ENCODE data around the gene PRDX6.
"Not testable (repeated sequence)": the region's sequence is repeated elsewhere in the genome, so short reads cannot be mapped to it uniquely, and the experiment has no call there.

The PRDX6 gene, protein sequence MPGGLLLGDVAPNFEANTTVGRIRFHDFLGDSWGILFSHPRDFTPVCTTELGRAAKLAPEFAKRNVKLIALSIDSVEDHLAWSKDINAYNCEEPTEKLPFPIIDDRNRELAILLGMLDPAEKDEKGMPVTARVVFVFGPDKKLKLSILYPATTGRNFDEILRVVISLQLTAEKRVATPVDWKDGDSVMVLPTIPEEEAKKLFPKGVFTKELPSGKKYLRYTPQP
- 44.5 reads per million, percentile 65 among the genes with 10 or more reads in this experiment for total RNA-seq

GRCh38 chr1:173477286-173478093 is at the start of gene PRDX6:
Gene PRDX6 (plus strand): TSS chr1:173477335. CDS start chr1:173477398, 63 bp downstream.
- peak; percentile 81 for DNase-seq

GRCh38 chr1:173429471-173430402 is 47.4 kb upstream of the PRDX6 start:
- DNase-seq, result peak; percentile 39

DNA sequence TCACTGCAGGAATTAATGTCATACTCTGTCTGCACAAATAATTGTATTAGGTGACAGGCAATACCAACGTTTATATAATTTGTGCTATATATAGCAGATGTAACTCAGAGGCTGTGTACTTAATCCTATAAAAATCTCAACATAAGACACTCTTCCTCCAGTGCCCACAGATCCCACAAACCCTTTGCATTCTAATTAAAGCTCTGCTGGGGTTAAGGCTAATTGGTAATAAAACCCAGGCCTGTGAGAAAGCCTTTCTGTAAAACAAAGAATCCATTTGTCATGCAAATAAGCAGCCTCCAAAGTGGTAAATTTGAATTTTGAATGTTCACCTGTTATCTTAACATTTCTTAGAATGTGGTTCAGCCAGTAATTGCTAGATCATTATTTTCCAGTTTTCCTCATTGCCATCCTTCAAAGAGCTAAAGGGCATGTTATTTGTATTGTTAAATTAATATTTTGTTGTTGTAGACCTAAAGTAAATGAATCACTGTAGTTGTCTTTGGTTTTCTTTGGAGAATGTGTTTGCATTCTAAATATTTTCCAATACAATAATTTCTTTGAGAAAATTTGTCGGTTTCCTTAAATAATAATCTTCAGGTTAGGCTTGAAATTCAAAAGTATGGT is 46.3 kb upstream of the PRDX6 start:
- no peak for DNase-seq

GRCh38 chr1:173431304-173432045 is 45.7 kb upstream of the PRDX6 start:
- DNase-seq, result peak; percentile 85

GRCh38 chr1:173432331-173432730 is 44.8 kb upstream of the PRDX6 start:
- no peak for DNase-seq

DNA sequence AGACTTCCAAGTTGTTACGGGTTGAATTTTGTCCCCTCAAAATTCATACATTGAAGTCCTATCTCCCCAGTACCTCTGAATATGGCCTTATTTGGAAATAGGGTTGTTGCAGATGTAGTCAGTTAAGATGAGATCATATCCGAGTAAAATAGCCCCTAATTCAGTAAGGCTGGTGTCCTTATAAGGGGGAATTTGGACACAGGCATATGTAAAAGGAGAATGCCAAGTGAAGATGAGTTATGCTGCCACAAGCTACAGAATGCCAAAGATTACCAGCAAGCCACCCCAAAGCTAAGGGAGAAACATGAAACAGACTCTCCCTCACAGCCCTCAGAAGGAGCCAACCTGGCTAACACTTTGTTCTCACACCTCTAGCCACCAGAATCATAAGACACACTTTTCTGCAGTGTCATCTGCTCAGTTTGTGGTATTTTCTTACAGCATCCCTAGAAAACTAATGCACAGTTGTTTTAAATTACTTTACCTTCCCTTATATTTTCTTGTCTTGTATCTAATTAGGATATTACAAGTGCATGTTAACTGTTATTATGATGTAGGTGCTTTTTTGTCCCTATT is 43.3 kb upstream of the PRDX6 start:
- DNase-seq, result no peak

GRCh38 chr1:173436841-173437428 is 40.2 kb upstream of the PRDX6 start:
- no peak for DNase-seq

DNA sequence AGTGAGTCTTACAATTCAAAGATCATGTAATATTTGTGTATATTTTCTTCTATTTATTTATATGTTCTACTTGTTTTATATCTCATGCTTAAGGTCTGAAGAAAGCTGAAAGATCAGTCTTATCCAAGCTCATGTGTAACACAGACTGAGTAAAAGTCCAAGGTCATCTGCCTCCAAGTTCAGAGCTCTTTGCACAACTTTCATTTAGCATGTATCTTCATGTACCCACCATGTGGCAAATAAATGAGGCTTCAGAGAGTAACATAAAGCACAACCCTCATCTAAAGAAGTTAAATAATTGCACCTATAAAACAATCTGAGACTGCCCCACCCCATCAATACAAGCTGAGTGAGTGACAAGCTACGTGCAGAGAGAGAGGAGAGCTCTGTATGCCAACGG is 38.5 kb upstream of the PRDX6 start:
- no peak for DNase-seq

GRCh38 chr1:173440430-173440829 is 36.7 kb upstream of the PRDX6 start:
- no peak for DNase-seq

DNA sequence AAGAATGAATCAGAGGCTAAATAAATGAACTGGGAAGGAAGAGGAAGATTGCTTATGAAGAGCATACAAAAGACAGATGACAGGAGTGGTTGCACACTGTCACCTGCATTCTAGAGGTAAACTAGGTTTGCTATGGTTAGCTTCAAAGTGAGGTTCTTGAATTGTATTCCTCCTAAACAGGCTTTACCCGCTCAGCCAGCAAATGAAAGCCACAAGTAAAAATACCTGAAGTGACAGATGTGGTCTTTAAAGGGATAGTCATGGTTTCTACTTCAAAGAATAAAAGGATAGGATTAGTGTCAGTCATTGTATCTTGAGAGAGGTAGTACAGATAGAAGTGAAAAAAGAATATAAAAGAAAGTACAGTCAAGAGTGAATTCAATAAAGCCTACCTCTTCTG is 32.4 kb upstream of the PRDX6 start:
- DNase-seq, result no peak

GRCh38 chr1:173445164-173445563 is 32.0 kb upstream of the PRDX6 start:
- no peak for DNase-seq

DNA sequence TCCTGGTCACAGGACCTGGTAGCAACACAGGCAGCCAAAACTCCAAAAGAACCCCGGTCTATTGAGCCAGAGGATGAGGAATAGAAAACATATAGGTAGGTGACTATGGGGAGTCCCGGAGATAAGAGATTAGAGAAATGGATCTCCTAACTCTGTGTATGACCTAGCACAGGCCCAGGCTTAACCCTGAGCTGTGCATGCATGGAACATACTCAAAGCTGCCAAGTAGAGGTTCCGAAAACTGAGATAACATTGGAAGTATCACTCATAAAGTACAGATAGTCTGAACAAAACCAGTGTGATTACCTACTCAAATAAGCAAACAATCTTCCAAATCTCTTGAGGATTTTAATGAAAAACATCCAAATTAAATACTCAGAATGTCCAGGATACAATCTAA is 31.5 kb upstream of the PRDX6 start:
- DNase-seq, result no peak

GRCh38 chr1:173447224-173447623 is 29.9 kb upstream of the PRDX6 start:
- DNase-seq, result no peak

GRCh38 chr1:173448945-173449344 is 28.2 kb upstream of the PRDX6 start:
- no peak for DNase-seq

- no peak for DNase-seq
These were observed 25.2 kb upstream of the PRDX6 start for GRCh38 chr1:173451981-173452380.

DNA sequence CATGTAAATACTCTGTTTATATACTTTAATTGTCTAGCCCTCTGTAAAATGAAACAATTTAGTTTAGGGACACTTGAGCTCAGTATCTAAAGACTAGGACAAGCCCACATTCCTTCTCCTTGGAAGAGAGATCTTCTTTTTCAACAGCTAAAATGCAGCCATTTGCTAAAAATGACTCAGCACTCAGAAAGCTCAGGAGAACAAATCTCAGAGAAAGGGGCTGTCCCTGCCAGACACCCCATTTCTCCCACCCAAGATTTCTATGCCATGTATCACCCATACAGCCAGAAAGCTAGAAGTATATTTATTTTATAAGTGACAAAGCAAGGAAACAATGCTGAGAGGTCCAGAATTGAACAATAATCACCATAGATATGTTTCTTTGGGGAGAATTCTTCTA is 23.2 kb upstream of the PRDX6 start:
- DNase-seq, result no peak

- no peak for DNase-seq
These were observed 22.1 kb upstream of the PRDX6 start for GRCh38 chr1:173454966-173455524.

- no peak for DNase-seq
These were observed 17.2 kb upstream of the PRDX6 start for GRCh38 chr1:173459885-173460284.

GRCh38 chr1:173462666-173463065 is 14.5 kb upstream of the PRDX6 start:
- DNase-seq, result not testable (repeated sequence)

GRCh38 chr1:173464185-173464584 is 12.9 kb upstream of the PRDX6 start:
- not testable (repeated sequence) for DNase-seq

- DNase-seq, result no peak
These were observed 9.7 kb upstream of the PRDX6 start for GRCh38 chr1:173467426-173467825.
